B cell (primary cell): ENCODE measurements around the gene ACOT11. TPM values are rescaled to one million over a fixed set of nuclear protein-coding genes. Genes with fewer than 3 reads are reported as not detected.

ENCODE experiments used
- ATAC-seq: fragments of 200-7000 bp; cut with Tn5 transposase; one replicate; pipeline ENCODE4 v1.10.0; 2021; ENCODE audit warnings: low read depth, mild to moderate bottlenecking, moderate number of reproducible peaks, moderate library complexity
- CTCF ChIA-PET: fragments of 350-600 bp; sonication (Branson Sonifier 250); formaldehyde crosslinking; loops from one replicate; lab custom pipeline; 2021; ENCODE audit warnings: antibody characterized with exemption, inconsistent platforms; lab: Charles Lee
- POLR2A ChIA-PET: fragments of 350-600 bp; sonication (Branson Sonifier 250); formaldehyde crosslinking; loops from one replicate; lab custom pipeline; 2021; ENCODE audit warnings: antibody characterized with exemption; lab: Charles Lee
- DNase-seq: peaks from one replicate; pipeline ENCODE4 v3.0.0; 2013
- H2AFZ ChIP-seq: 2 replicates; pipeline ENCODE4 v1.6.1; 2012; ENCODE audit warnings: mild to moderate bottlenecking, low read depth, low read length; ENCODE audit not compliant: insufficient read depth, poor library complexity, severe bottlenecking
- H3K27ac ChIP-seq, 2 donors: 1 replicate in 1 of 2; 2 replicates in 1 of 2; pipeline ENCODE4 v1.5.1; 2012 to 2013; ENCODE audit warnings: low read length in 2 of 2, mild to moderate bottlenecking in 2 of 2, moderate library complexity in 1 of 2
- H3K27me3 ChIP-seq, 4 experiments: fragments of 200-600 bp in 1 of 4; sonication (generic) in 1 of 4; replicated peaks in 1 of 4; 1 replicate in 2 of 4; 2 replicates in 2 of 4; pipeline versions ENCODE4 v1.6.1 to v1.7.0; 2013 to 2016; ENCODE audit warnings: low read length in 3 of 4, mild to moderate bottlenecking in 2 of 4, mixed read lengths in 1 of 4, moderate library complexity in 1 of 4; ENCODE audit not compliant: insufficient read depth in 4 of 4, control insufficient read depth in 3 of 4; ENCODE audit errors: control extremely low read depth in 1 of 4
- H3K36me3 ChIP-seq, 2 experiments: replicated peaks in 1 of 2; 1 replicate in 1 of 2; 2 replicates in 1 of 2; pipeline versions ENCODE4 v1.6.1 to v1.7.1; 2013; ENCODE audit warnings: low read length in 1 of 2; ENCODE audit not compliant: insufficient read depth in 2 of 2, control insufficient read depth in 1 of 2; ENCODE audit errors: control extremely low read depth in 1 of 2, extremely low read depth in 1 of 2
- H3K4me1 ChIP-seq, 2 donors: fragments of 200-600 bp in 1 of 2; sonication (generic) in 1 of 2; 1 replicate in 1 of 2; 2 replicates in 1 of 2; pipeline versions ENCODE4 v1.5.1 to v1.6.1; 2013 to 2017; ENCODE audit warnings: low read length in 2 of 2; ENCODE audit not compliant: control insufficient read depth in 2 of 2, insufficient read depth in 2 of 2
- H3K4me2 ChIP-seq: replicated peaks from 2 replicates; pipeline ENCODE3; 2012; ENCODE audit warnings: mild to moderate bottlenecking, low read depth, low read length; ENCODE audit not compliant: poor library complexity, severe bottlenecking
- H3K4me3 ChIP-seq, 5 experiments: fragments of 200-600 bp in 1 of 5; sonication (generic) in 1 of 5; 1 replicate in 3 of 5; 2 replicates in 2 of 5; pipeline versions ENCODE4 v1.5.1 to v1.7.0; 2011 to 2016; ENCODE audit warnings: low read length in 4 of 5, mild to moderate bottlenecking in 4 of 5, low read depth in 2 of 5, control low read depth in 1 of 5, moderate library complexity in 1 of 5; ENCODE audit not compliant: insufficient read depth in 1 of 5; ENCODE audit errors: control extremely low read depth in 1 of 5, extremely low read depth in 1 of 5
- H3K79me2 ChIP-seq: fragments of 200-600 bp; sonication (generic); one replicate; pipeline ENCODE4 v1.6.0; 2016; ENCODE audit warnings: low read length; ENCODE audit not compliant: control insufficient read depth, insufficient read depth
- H3K9ac ChIP-seq: fragments of 200-600 bp; sonication (generic); 2 replicates; pipeline ENCODE4 v1.6.1; 2017; ENCODE audit warnings: mild to moderate bottlenecking, low read length, moderate library complexity
- H3K9me3 ChIP-seq, 3 donors: one replicate each; pipeline versions ENCODE4 v1.6.1 to v1.7.1; 2013; ENCODE audit warnings: low read length in 2 of 3; ENCODE audit not compliant: control insufficient read depth in 2 of 3, insufficient read depth in 1 of 3; ENCODE audit errors: control extremely low read depth in 1 of 3
- H4K20me1 ChIP-seq: 2 replicates; pipeline ENCODE4 v1.6.0; 2012; ENCODE audit warnings: mild to moderate bottlenecking, low read length; ENCODE audit not compliant: insufficient read depth, control insufficient read depth, poor library complexity, severe bottlenecking
- H3K27ac Mint-ChIP-seq: one replicate; pipeline ENCODE4 v1.8.0; 2021; ENCODE audit warnings: mixed read lengths
- H3K27me3 Mint-ChIP-seq: one replicate; pipeline ENCODE4 v1.8.0; 2021; ENCODE audit warnings: mixed read lengths
- H3K4me1 Mint-ChIP-seq: one replicate; pipeline ENCODE4 v1.8.0; 2021; ENCODE audit warnings: mixed read lengths
- H3K4me3 Mint-ChIP-seq: one replicate; pipeline ENCODE4 v1.8.0; 2021; ENCODE audit warnings: mixed read lengths
- H3K9me3 Mint-ChIP-seq: one replicate; pipeline ENCODE4 v1.8.0; 2022; ENCODE audit warnings: mixed read lengths; ENCODE audit not compliant: insufficient read depth
- CTCF ChIP-seq: fragments of 200-600 bp; IDR thresholded peaks from one replicate; pipeline ENCODE4 v1.8.0; 2022; ENCODE audit warnings: antibody characterized with exemption, mild to moderate bottlenecking
- EZH2 ChIP-seq: IDR thresholded peaks from 2 replicates; pipeline ENCODE4 v1.6.1; 2012; ENCODE audit warnings: borderline replicate concordance, low read depth, mild to moderate bottlenecking, moderate library complexity, low read length; ENCODE audit not compliant: insufficient read depth, poor library complexity, severe bottlenecking
- WGBS: methylation state at CpG from one replicate; pipeline ENCODE4 v1.1.5; 2013; ENCODE audit warnings: missing lambda C conversion rate; ENCODE audit not compliant: insufficient coverage; 5-methylcytosine and 5-hydroxymethylcytosine counted together
- intact Hi-C: fragments of 100-400 bp; cut with micrococcal nuclease; formaldehyde crosslinking; loops from one replicate; pipeline ENCODE4 v1.10.0; 2022
- polyA plus RNA-seq: library from polyadenylated mRNA; depleted of rRNA; stranded (reverse); fragments of >200 nt; gene quantifications from 2 replicates; pipeline ENCODE4 v1.2.3, GENCODE V29; 2012
- total RNA-seq, 2 donors: library from RNA; stranded (reverse); fragments of 120-200 nt in 1 of 2; gene quantifications; 1 replicate in 1 of 2; 2 replicates in 1 of 2; pipeline versions ENCODE4 v1.2.3 to v1.2.4, GENCODE V29; 2013 to 2022

Gene ACOT11
- total and polyA plus RNA-seq, 2 donors (not counting 1 experiment from before 2014, with no cell fraction given) = 0.03 to 0.07 TPM

- Mint-ChIP-seq H3K4me3 (peak overlapping the region; percentile 65), H3K9me3 (no peaks in the 10 kb centered on the region), H3K27me3 (peaks cover 64% of the 10 kb centered on the region), H3K27ac (no peak overlapping the region), H3K4me1 (peaks cover 29% of the 10 kb centered on the region)
- Histone ChIP-seq H3K9ac (peak overlapping the region; percentile 43), H3K27me3 (peaks cover 0 to 24% (median 9%) of the 10 kb centered on the region in 4 experiments), H3K27ac (no peak overlapping the region), H2AFZ (peak overlapping the region; percentile 71), H3K4me1 (peaks cover 26 to 27% of the 10 kb centered on the region in 2 donors), H3K36me3 (no peaks in the 10 kb centered on the region), H3K79me2 (no peaks in the 10 kb centered on the region), H4K20me1 (no peaks in the 10 kb centered on the region), H3K4me3 (peak overlapping the region in 4 of 5 experiments; percentile 7 to 44 (median 26)), H3K9me3 (peaks cover 0 to 37% (median 17%) of the 10 kb centered on the region in 3 donors), H3K4me2 (peak overlapping the region; percentile 80)
- intact Hi-C loops = no loop called here
- TF ChIP-seq EZH2 (no peak), CTCF (peak; percentile 22)
- ChIA-PET POLR2A (no interaction called here), CTCF (interaction anchor here (0.7 to 2.6 kb wide), 4 partner anchors 10 to 430 kb away, joined by 3 to 6 read pairs (median 4); partner anchors contain the start of gene TTC22)
- peak; percentile 33 for DNase-seq
- 3% methylated on average over 33 of the region's 50 CpGs for WGBS
- ATAC-seq = no peak
These were observed 48.5 kb upstream of the ACOT11 start for GRCh38 chr1:54499360-54500106.

DNA sequence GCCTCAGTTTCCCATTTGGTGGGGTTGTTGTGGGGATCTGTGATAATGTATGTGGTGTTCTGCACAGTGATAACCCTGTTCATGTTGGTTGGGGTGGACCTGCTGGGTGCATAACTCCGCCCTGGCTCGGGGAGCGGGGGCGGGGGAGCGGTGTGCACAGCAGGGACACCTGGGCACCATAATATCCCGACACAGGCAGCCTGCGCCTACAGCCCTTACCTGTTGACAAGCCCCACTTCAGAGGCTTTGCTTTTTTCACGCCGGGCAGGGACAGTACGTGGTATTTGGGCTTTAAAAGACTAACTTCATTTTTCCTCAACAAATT is 48.0 kb upstream of the ACOT11 start:
- Histone ChIP-seq H3K27me3 (peaks cover 0 to 24% (median 9%) of the 10 kb centered on the region in 4 experiments), H3K4me1 (peaks cover 26 to 27% of the 10 kb centered on the region in 2 donors), H3K79me2 (no peaks in the 10 kb centered on the region), H4K20me1 (no peaks in the 10 kb centered on the region), H3K36me3 (no peaks in the 10 kb centered on the region), H2AFZ (peak overlapping the region; percentile 71), H3K27ac (no peak overlapping the region), H3K4me3 (no peak overlapping the region), H3K9ac (peak overlapping the region; percentile 43), H3K4me2 (peak overlapping the region; percentile 80), H3K9me3 (peaks cover 0 to 37% (median 17%) of the 10 kb centered on the region in 3 donors)
- POLR2A ChIA-PET = no interaction called here
- CTCF ChIA-PET = interaction anchor here (1.6 to 2.6 kb wide), 3 partner anchors 11 to 430 kb away, joined by 3 to 6 read pairs (median 6); partner anchors contain the start of gene TTC22
- Mint-ChIP-seq H3K4me3 (peak overlapping the region; percentile 64), H3K9me3 (no peaks in the 10 kb centered on the region), H3K4me1 (peaks cover 29% of the 10 kb centered on the region), H3K27me3 (peaks cover 60% of the 10 kb centered on the region), H3K27ac (no peak overlapping the region)
- 86% methylated on average over 7 of the region's 10 CpGs for WGBS
- intact Hi-C loops = no loop called here
- ATAC-seq = no peak
- TF ChIP-seq EZH2 (no peak), CTCF (no peak)
- DNase-seq = no peak
